WTC11 (cell line): Measurements from ENCODE around the gene SEC24A. TPM values are rescaled to one million over a fixed set of nuclear protein-coding genes. Genes with fewer than 3 reads are reported as not detected.
"Not testable (repeated sequence)": the region's sequence is repeated elsewhere in the genome, so short reads cannot be mapped to it uniquely, and the experiment has no call there.

ENCODE experiments used
- ATAC-seq: fragments of 200-7000 bp; cut with Tn5 transposase; 2 replicates; pipeline ENCODE4 v1.10.0; 2021; ENCODE audit warnings: mild to moderate bottlenecking, moderate library complexity
- CTCF ChIA-PET: fragments of 300-600 bp; sonication (Branson Sonifier 250); formaldehyde crosslinking; loops from one replicate; lab custom pipeline; 2021; ENCODE audit warnings: antibody characterized with exemption; lab: Charles Lee
- POLR2A ChIA-PET: fragments of 350-600 bp; sonication (Branson Sonifier 250); formaldehyde crosslinking; loops from one replicate; lab custom pipeline; 2021; ENCODE audit warnings: antibody characterized with exemption; lab: Charles Lee
- DNase-seq: peaks from one replicate; pipeline ENCODE4 v3.0.0; 2021; ENCODE audit warnings: low spot score
- H3K27ac Mint-ChIP-seq: 2 replicates; pipeline ENCODE4 v1.8.0; 2021; ENCODE audit warnings: mixed read lengths
- H3K27me3 Mint-ChIP-seq: 2 replicates; pipeline ENCODE4 v1.8.0; 2021; ENCODE audit warnings: low read depth, mild to moderate bottlenecking, moderate library complexity, mixed read lengths
- H3K36me3 Mint-ChIP-seq: 2 replicates; pipeline ENCODE4 v1.8.0; 2021; ENCODE audit warnings: mixed read lengths
- H3K4me1 Mint-ChIP-seq: 2 replicates; pipeline ENCODE4 v1.8.0; 2022; ENCODE audit warnings: mixed read lengths
- H3K4me3 Mint-ChIP-seq: 2 replicates; pipeline ENCODE4 v1.8.0; 2021; ENCODE audit warnings: mild to moderate bottlenecking, moderate library complexity, mixed read lengths
- H3K9me3 Mint-ChIP-seq: 2 replicates; pipeline ENCODE4 v1.8.0; 2021; ENCODE audit warnings: mixed read lengths
- ETV6 ChIP-seq: sonication (generic); formaldehyde crosslinking; IDR thresholded peaks from 2 replicates; pipeline ENCODE4 v1.8.1; 2022; ENCODE audit warnings: mild to moderate bottlenecking, missing genetic modification reagents
- FOXJ3 ChIP-seq: sonication (generic); formaldehyde crosslinking; IDR thresholded peaks from 2 replicates; pipeline ENCODE4 v1.9.0; 2021; ENCODE audit warnings: missing genetic modification reagents, mild to moderate bottlenecking, borderline replicate concordance
- FOXP1 ChIP-seq: sonication (generic); formaldehyde crosslinking; IDR thresholded peaks from 2 replicates; pipeline ENCODE4 v1.8.0; 2022; ENCODE audit warnings: missing genetic modification reagents, mild to moderate bottlenecking, moderate library complexity, borderline replicate concordance
- JUN ChIP-seq: sonication (generic); formaldehyde crosslinking; IDR thresholded peaks from 2 replicates; pipeline ENCODE4 v1.8.0; 2023; ENCODE audit warnings: mild to moderate bottlenecking, missing genetic modification reagents
- MYBL2 ChIP-seq: sonication (generic); formaldehyde crosslinking; IDR thresholded peaks from 2 replicates; pipeline ENCODE4 v1.8.1; 2023; ENCODE audit warnings: mild to moderate bottlenecking, moderate library complexity, missing genetic modification reagents
- OVOL2 ChIP-seq: fragments of 250-450 bp; sonication (Bioruptor Pico); IDR thresholded peaks from 2 replicates; pipeline ENCODE4 v1.9.0; 2021; ENCODE audit warnings: mild to moderate bottlenecking, borderline replicate concordance
- RELA ChIP-seq: sonication (generic); formaldehyde crosslinking; IDR thresholded peaks from 2 replicates; pipeline ENCODE4 v1.8.1; 2022; ENCODE audit warnings: missing genetic modification reagents, mild to moderate bottlenecking, borderline replicate concordance
- RORB ChIP-seq: fragments of 250-450 bp; sonication (Bioruptor Pico); IDR thresholded peaks from 2 replicates; pipeline ENCODE4 v1.9.0; 2021; ENCODE audit warnings: mild to moderate bottlenecking
- SOX15 ChIP-seq: fragments of 250-450 bp; sonication (Bioruptor Pico); IDR thresholded peaks from 2 replicates; pipeline ENCODE4 v1.9.0; 2021; ENCODE audit warnings: mild to moderate bottlenecking
- TP53 ChIP-seq: sonication (generic); formaldehyde crosslinking; IDR thresholded peaks from 2 replicates; pipeline ENCODE4 v1.8.1; 2023; ENCODE audit warnings: mild to moderate bottlenecking, missing genetic modification reagents
- ZBTB21 ChIP-seq: sonication (generic); formaldehyde crosslinking; IDR thresholded peaks from 2 replicates; pipeline ENCODE4 v1.8.1; 2023; ENCODE audit warnings: mild to moderate bottlenecking, missing genetic modification reagents, borderline replicate concordance
- total RNA-seq: library from RNA; stranded (reverse); gene quantifications from 3 replicates; pipeline ENCODE4 v1.2.3, GENCODE V29; 2021
- TF ChIP-seq, protein P1 (sequence below): sonication (generic); formaldehyde crosslinking; IDR thresholded peaks from 2 replicates; pipeline ENCODE4 v1.8.1; 2022; ENCODE audit warnings: missing genetic modification reagents, borderline replicate concordance
- TF ChIP-seq, protein P2 (sequence below): sonication (generic); formaldehyde crosslinking; IDR thresholded peaks from 2 replicates; pipeline ENCODE4 v1.8.1; 2023; ENCODE audit warnings: mild to moderate bottlenecking, missing genetic modification reagents, borderline replicate concordance
- TF ChIP-seq, protein P3 (sequence below): fragments of 250-450 bp; sonication (Bioruptor Pico); IDR thresholded peaks from 2 replicates; pipeline ENCODE4 v2.1.2; 2022; ENCODE audit warnings: mild to moderate bottlenecking, moderate library complexity
- TF ChIP-seq, protein P4 (sequence below): sonication (generic); formaldehyde crosslinking; IDR thresholded peaks from 2 replicates; pipeline ENCODE4 v1.8.0; 2022; ENCODE audit warnings: missing genetic modification reagents
- TF ChIP-seq, protein P5 (sequence below): sonication (generic); formaldehyde crosslinking; IDR thresholded peaks from 2 replicates; pipeline ENCODE4 v1.8.1; 2023; ENCODE audit warnings: mild to moderate bottlenecking, moderate library complexity, missing genetic modification reagents
- TF ChIP-seq, protein P6 (sequence below): sonication (generic); formaldehyde crosslinking; IDR thresholded peaks from 2 replicates; pipeline ENCODE4 v1.8.1; 2023; ENCODE audit warnings: mild to moderate bottlenecking, missing genetic modification reagents

Gene SEC24A
- total RNA-seq, 1 experiment from 2014 or later, result 30.5 TPM

DNA sequence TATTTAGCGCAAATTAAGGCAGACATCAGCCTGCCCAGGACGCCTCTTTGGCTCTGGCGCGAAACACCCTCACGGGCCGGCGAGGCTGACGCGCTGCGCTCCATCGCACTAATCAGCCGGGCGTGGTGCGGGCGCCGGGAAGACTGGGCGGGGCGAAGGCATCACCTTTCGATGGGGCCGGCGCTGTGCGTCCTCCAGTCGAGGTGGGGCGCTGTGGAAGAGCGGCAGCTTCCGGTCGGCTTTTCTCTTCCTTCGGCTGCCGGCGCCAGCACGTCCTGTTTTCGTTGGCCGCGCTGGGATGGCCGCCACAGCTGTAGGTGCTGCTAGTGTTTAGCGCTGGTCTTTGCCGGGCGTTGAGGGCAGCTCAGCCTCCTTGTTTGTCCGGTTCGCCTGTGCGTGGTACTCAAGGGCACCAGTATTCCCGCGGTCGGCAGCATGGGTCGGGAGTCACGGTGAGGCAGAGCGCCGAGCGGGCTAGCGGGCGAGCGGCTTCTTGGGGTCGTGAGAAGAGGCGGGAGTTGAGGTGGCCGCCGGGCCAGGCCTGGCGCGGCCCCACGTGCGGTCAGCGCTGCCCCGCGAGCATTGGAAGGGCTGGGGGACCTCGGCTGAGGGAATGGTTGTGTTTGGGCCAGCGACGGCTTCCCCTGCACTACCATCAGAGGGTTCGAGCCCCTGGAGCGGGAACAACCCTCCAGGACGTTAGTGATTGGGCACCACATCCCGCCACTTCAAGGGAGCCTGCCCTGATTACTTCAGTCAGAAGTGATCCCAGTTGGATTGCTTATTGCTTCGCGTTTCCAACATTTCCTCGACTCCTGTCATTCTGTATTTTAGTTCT is 110.1 kb downstream of the SEC24A start, which contains the start of gene DDX46 (continued):
- TF ChIP-seq, protein P1, sequence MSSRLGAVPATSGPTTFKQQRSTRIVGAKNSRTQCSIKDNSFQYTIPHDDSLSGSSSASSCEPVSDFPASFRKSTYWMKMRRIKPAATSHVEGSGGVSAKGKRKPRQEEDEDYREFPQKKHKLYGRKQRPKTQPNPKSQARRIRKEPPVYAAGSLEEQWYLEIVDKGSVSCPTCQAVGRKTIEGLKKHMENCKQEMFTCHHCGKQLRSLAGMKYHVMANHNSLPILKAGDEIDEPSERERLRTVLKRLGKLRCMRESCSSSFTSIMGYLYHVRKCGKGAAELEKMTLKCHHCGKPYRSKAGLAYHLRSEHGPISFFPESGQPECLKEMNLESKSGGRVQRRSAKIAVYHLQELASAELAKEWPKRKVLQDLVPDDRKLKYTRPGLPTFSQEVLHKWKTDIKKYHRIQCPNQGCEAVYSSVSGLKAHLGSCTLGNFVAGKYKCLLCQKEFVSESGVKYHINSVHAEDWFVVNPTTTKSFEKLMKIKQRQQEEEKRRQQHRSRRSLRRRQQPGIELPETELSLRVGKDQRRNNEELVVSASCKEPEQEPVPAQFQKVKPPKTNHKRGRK, result no peak
- TF ChIP-seq OVOL2 (CRISPR knock-in tag) (no peak), TP53 (CRISPR knock-in tag) (no peak), RELA (peak; percentile 78; the same call in 1 of the 2 replicates), MYBL2 (CRISPR knock-in tag) (0 out of 2 replicates have a peak, but pooled peaks have one; percentile 45), ETV6 (CRISPR knock-in tag) (peak; percentile 94), RORB (CRISPR knock-in tag) (no peak), ZBTB21 (CRISPR knock-in tag) (peak; percentile 84; the same call in 1 of the 2 replicates), FOXJ3 (CRISPR knock-in tag) (no peak), FOXP1 (CRISPR knock-in tag) (0 out of 2 replicates have a peak, but pooled peaks have one; percentile 74), SOX15 (CRISPR knock-in tag) (no peak), JUN (CRISPR knock-in tag) (no peak)
- TF ChIP-seq, protein P2, sequence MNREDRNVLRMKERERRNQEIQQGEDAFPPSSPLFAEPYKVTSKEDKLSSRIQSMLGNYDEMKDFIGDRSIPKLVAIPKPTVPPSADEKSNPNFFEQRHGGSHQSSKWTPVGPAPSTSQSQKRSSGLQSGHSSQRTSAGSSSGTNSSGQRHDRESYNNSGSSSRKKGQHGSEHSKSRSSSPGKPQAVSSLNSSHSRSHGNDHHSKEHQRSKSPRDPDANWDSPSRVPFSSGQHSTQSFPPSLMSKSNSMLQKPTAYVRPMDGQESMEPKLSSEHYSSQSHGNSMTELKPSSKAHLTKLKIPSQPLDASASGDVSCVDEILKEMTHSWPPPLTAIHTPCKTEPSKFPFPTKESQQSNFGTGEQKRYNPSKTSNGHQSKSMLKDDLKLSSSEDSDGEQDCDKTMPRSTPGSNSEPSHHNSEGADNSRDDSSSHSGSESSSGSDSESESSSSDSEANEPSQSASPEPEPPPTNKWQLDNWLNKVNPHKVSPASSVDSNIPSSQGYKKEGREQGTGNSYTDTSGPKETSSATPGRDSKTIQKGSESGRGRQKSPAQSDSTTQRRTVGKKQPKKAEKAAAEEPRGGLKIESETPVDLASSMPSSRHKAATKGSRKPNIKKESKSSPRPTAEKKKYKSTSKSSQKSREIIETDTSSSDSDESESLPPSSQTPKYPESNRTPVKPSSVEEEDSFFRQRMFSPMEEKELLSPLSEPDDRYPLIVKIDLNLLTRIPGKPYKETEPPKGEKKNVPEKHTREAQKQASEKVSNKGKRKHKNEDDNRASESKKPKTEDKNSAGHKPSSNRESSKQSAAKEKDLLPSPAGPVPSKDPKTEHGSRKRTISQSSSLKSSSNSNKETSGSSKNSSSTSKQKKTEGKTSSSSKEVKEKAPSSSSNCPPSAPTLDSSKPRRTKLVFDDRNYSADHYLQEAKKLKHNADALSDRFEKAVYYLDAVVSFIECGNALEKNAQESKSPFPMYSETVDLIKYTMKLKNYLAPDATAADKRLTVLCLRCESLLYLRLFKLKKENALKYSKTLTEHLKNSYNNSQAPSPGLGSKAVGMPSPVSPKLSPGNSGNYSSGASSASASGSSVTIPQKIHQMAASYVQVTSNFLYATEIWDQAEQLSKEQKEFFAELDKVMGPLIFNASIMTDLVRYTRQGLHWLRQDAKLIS (CRISPR knock-in tag), result peak; percentile 72; the same call in 1 of the 2 replicates
- TF ChIP-seq, protein P3, sequence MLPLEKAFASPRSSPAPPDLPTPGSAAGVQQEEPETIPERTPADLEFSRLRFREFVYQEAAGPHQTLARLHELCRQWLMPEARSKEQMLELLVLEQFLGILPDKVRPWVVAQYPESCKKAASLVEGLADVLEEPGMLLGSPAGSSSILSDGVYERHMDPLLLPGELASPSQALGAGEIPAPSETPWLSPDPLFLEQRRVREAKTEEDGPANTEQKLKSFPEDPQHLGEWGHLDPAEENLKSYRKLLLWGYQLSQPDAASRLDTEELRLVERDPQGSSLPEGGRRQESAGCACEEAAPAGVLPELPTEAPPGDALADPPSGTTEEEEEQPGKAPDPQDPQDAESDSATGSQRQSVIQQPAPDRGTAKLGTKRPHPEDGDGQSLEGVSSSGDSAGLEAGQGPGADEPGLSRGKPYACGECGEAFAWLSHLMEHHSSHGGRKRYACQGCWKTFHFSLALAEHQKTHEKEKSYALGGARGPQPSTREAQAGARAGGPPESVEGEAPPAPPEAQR (CRISPR knock-in tag), result no peak
- TF ChIP-seq, protein P4, sequence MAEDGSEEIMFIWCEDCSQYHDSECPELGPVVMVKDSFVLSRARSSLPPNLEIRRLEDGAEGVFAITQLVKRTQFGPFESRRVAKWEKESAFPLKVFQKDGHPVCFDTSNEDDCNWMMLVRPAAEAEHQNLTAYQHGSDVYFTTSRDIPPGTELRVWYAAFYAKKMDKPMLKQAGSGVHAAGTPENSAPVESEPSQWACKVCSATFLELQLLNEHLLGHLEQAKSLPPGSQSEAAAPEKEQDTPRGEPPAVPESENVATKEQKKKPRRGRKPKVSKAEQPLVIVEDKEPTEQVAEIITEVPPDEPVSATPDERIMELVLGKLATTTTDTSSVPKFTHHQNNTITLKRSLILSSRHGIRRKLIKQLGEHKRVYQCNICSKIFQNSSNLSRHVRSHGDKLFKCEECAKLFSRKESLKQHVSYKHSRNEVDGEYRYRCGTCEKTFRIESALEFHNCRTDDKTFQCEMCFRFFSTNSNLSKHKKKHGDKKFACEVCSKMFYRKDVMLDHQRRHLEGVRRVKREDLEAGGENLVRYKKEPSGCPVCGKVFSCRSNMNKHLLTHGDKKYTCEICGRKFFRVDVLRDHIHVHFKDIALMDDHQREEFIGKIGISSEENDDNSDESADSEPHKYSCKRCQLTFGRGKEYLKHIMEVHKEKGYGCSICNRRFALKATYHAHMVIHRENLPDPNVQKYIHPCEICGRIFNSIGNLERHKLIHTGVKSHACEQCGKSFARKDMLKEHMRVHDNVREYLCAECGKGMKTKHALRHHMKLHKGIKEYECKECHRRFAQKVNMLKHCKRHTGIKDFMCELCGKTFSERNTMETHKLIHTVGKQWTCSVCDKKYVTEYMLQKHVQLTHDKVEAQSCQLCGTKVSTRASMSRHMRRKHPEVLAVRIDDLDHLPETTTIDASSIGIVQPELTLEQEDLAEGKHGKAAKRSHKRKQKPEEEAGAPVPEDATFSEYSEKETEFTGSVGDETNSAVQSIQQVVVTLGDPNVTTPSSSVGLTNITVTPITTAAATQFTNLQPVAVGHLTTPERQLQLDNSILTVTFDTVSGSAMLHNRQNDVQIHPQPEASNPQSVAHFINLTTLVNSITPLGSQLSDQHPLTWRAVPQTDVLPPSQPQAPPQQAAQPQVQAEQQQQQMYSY, result no peak
- TF ChIP-seq, protein P5, sequence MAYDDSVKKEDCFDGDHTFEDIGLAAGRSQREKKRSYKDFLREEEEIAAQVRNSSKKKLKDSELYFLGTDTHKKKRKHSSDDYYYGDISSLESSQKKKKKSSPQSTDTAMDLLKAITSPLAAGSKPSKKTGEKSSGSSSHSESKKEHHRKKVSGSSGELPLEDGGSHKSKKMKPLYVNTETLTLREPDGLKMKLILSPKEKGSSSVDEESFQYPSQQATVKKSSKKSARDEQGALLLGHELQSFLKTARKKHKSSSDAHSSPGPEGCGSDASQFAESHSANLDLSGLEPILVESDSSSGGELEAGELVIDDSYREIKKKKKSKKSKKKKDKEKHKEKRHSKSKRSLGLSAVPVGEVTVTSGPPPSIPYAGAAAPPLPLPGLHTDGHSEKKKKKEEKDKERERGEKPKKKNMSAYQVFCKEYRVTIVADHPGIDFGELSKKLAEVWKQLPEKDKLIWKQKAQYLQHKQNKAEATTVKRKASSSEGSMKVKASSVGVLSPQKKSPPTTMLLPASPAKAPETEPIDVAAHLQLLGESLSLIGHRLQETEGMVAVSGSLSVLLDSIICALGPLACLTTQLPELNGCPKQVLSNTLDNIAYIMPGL, result peak; percentile 94
- TF ChIP-seq, protein P6, sequence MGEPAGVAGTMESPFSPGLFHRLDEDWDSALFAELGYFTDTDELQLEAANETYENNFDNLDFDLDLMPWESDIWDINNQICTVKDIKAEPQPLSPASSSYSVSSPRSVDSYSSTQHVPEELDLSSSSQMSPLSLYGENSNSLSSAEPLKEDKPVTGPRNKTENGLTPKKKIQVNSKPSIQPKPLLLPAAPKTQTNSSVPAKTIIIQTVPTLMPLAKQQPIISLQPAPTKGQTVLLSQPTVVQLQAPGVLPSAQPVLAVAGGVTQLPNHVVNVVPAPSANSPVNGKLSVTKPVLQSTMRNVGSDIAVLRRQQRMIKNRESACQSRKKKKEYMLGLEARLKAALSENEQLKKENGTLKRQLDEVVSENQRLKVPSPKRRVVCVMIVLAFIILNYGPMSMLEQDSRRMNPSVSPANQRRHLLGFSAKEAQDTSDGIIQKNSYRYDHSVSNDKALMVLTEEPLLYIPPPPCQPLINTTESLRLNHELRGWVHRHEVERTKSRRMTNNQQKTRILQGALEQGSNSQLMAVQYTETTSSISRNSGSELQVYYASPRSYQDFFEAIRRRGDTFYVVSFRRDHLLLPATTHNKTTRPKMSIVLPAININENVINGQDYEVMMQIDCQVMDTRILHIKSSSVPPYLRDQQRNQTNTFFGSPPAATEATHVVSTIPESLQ (CRISPR knock-in tag), result no peak

DNA sequence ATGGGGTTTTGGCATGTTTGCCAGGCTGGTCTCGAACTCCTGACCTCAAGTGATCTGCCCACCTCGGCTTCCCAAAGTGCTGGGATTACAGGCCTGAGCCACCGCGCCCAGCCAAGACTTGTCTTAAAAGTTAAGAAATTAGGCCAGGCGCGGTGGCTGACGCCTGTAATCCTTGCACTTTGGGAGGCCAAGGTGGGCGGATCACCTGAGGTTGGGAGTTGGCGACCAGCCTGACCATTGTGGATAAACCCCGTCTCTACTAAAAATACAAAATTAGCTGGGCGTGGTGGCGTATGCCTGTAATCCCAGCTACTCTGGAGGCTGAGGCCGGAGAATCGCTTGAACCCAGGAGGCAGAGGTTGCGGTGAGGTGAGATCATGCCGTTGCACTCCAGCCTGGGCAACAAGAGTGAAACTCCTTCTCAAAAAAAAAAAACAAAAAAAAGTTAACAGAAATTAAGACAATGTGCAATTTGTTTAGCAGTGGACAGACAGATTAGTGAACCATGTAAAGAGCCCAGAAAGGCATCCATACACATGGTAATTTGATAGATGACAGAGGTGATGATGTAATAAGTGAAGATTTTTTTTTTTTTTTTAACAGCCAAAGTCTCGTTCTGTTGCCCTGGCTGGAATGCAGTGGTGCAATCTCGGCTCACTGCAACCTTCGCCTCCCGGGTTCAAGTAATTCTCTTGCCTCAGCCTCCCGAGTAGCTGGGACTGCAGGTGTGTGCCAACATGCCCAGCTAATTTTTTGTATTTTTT is 119.1 kb downstream of the SEC24A start:
- H3K36me3 Mint-ChIP-seq, result peaks cover 65% of the 10 kb centered on the region
- POLR2A ChIA-PET, H3K27me3 Mint-ChIP-seq, DNase-seq, ATAC-seq, H3K4me1 Mint-ChIP-seq, H3K27ac Mint-ChIP-seq, H3K9me3 Mint-ChIP-seq, H3K4me3 Mint-ChIP-seq: not testable (repeated sequence)
- CTCF ChIA-PET, result interaction anchor here (0.7 kb wide), 1 partner anchor 9 kb away, joined by 4 read pairs; no protein-coding TSS in a partner anchor
